GM18909 (cell line): ENCODE measurements around the gene FAS.

Experiments
- ATAC-seq: cut with Tn5 transposase; IDR thresholded peaks from one replicate; pipeline ENCODE4 v1.9.1; 2021; ENCODE audit warnings: mild to moderate bottlenecking; ENCODE audit not compliant: unreplicated experiment, poor library complexity

The FAS gene

GRCh38 chr10:88968391-88968790, 22.2 kb upstream of the FAS start:
- no peak for ATAC-seq

DNA sequence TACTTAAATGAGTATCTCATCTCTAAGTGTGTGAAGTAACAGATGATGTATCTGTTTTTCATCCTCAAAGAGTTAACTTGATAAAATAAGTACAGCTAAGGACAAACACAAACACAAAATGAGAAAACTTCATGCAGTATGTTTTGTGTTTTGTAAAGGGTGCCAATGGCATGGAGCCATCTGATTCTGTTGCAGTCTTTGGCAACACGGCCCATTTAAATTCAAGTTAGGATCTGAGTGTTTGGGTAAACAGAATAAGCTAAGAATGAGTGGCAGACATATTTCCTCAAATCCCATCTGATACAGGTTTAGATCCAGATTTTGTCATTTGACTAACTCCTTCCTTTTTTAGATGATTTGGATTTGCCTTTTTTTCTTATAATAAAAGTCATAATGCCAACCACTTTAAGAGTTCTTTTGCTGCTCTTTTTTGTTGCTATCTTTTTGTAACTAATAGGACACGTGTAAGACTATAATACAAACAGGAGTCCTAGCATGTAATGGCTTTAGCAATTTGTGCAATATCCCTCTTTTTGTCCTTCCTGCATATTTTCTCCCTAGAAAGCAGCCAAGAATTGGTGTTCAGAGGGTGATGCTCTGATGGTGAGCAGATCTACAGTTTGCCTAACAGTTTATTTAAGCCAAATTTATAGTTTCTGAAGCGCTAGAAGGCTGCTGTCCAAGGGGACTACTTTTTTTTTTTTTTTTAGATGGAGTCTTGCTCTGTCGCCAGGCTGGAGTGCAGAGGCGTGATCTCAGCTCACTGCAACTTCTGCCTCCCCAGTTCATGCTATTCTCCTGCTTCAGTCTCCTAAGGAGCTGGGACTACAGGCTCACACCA, 19.2 kb upstream of the FAS start:
- ATAC-seq: no peak

DNA sequence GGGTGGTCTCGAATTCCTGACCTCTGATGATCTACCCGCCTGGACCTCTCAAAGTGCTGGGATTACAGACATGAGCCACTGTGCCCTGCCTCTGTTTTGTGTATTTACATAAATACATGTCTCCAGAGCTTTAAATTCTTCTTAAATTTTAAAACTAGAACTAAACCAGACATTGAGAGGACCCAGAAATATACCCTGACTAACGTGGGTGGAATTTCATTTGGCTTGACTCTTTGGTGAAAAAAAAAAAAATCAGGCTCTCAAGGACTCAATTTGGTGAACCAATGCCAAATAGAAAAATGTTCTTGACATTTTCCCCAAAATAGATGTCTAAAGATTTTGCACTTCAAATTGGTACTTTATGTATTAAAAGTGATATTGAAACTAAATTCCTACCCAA, 16.6 kb upstream of the FAS start:
- ATAC-seq: no peak

DNA sequence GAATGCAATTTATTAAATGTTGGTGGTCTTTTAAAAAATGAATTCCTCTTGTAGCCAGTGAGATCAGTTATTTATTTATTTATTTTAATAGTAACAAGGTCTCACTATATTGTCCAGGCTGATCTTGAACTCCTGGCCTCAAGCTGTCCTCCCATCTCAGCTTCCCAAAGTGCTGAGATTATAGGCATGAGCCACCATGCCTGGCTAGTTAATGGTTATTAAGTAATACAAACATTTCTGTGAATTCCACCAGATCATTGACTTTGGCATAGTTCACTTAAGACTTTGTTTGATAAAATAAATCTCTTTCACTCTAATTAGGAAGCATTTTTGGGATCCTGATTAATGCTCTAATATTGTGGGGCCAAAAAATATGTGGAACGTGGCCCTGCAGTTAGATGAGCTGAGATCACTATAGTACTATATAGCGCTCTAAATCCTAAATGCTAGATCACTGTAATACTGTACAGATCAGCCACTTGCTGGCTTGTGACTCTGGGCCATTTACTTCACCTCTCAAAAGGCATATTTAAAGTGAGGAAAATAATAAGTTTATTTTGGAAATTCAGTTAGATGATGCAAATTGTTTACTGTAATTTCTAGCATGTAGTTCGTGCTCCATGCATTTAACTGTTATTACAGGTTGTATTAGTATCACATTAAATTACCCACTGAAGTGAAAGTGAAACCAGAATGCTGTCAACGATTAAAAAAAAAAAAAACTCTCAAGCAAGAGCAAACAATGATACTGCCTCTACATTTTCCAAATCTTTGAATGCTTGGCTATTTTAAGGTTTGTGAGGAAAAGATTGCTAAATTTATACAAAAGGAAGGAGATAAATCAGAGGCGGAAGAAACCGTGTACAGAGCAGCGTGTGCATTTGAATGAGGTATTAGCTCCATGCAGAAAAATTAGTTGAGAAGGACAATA, 15.9 kb upstream of the FAS start:
- no peak for ATAC-seq

- no peak for ATAC-seq
Measured at GRCh38 chr10:88975377-88975720, 15.2 kb upstream of the FAS start.

- no peak for ATAC-seq
Measured at GRCh38 chr10:88978463-88978862, 12.1 kb upstream of the FAS start.

DNA sequence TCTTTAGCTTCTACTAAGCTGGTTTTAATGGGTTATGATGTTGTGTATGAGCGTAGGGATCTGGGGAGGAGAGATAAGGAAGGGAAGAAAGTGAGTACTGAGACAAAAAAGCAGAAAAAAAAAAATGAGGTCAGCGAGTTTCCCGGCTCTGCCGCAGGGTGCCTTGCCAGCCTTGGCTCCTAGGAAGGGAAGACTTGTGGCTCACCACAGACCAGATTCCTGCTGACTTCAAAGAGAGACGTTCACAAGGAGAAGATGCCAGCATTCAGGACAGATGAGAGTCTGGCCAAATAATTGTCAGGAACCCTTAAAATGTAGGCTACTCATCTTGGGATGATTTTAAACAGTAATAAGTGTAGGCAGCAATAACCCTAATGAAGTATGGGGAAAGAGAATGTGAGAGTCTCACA, 11.4 kb upstream of the FAS start:
- no peak for ATAC-seq

- ATAC-seq: no peak
Measured at GRCh38 chr10:88979603-88980002, 11.0 kb upstream of the FAS start.

DNA sequence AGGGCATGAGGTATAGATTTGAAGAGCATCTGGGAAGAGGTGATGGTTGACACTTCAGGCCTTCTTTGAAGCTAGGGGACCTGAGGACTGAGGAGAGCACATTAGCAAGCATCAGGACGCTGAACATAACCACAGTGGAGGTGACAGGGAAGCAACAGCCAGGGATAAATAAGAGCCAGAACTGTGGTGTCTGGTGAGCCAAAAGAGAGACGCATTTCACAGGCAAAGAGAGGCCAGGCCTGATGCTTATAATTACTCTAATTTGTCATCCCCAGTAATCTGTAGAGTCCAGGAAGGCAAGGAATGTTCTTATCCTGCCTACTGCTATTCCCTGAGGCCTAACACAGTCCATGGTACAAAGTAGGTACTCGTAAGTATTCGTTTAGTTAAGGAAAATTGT, 10.4 kb upstream of the FAS start:
- no peak for ATAC-seq

GRCh38 chr10:88980800-88981199, 9.8 kb upstream of the FAS start:
- no peak for ATAC-seq

DNA sequence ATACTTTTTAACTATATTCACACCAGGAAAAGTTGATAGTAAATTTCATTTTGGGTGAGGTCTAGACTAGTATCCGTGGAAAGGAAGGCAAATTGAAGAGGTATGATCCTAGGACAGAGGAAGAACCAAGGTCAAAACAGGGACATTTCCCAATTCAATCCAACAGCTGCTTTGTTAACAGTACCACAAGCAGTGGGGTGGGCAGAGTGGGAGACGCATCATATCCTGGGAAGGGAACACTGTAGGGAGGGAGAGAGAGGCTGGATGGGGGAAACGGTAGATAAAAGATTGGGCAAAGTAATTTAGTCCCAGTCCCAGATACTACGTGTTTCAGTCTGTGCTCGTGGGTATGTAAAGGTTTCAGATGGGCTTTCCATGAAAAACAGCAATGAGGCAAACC, 9.2 kb upstream of the FAS start:
- ATAC-seq: no peak

- no peak for ATAC-seq
Measured at GRCh38 chr10:88982366-88982765, 8.2 kb upstream of the FAS start.

GRCh38 chr10:88983206-88983605, 7.4 kb upstream of the FAS start:
- ATAC-seq: no peak

- no peak for ATAC-seq
Measured at GRCh38 chr10:88983939-88984338, 6.7 kb upstream of the FAS start.

DNA sequence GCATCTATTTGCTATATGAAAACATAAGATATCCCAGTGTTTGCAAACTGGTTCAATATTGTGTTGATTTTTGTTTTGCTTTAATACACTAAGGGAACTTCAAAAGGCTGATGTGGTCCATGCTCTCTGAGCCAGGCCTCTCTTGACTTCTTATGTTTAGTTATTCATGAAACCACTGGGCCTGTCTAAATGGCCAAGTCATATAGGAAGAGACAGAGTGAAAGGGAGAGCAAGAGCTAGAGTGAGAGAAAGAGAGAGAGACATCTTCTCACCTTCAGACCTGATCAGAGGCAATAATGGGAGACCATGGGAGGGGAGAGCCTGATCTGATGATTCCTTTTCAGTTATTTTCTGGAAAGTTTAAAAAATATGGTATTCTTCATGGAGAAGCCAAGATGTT, 6.1 kb upstream of the FAS start:
- no peak for ATAC-seq

DNA sequence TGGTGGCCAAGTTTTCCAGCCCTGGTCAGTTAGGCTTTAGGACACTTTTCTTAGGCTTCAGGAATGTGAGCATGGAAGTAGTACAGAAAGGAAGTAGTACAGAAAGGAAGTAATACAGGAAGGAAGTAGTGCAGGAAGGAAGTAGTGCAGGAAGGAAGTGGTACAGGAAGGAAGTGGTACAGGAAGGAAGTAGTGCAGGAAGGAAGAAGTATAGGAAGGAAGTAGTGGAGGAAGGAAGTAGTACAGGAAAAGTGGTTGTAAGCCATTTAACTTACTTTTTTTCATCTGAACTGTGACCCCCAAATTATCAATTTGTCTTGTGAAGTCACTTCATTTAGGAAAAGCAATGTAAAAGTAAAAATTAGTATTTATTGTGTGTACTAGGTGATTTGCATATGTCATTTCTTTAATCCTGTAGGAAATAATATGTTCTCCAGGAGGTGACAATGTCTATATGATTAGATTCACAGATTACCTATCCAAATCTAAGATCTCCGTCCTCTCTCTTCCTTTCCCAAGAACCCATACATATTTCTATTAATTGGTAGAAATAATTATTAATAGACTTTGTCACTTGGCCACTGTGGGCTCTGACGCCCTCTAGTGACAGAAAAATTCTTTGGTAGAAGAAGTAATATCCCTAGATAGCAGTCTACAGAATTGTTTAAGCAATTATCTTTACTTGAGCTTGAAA, 3.9 kb upstream of the FAS start:
- no peak for ATAC-seq

- no peak for ATAC-seq
Measured at GRCh38 chr10:88987243-88987725, 3.3 kb upstream of the FAS start.

- ATAC-seq: no peak
Measured at GRCh38 chr10:88987840-88988239, 2.8 kb upstream of the FAS start.

DNA sequence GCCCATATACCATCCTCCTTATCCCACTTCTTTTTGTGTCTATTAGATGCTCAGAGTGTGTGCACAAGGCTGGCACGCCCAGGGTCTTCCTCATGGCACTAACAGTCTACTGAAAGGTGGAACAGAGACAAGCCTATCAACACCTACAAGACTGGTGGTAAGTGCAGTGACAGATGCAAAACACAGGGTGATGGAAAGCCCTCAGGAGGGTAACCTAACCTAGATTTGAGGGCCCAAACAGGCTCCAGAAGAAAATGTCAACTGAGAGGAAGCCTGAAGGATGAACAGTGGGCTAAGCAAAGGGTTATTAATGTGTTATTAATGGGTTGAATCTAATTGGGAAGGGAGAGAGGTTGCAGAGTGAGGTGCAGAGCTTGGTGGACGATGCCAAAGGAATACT, 1.2 kb upstream of the FAS start:
- no peak for ATAC-seq

DNA sequence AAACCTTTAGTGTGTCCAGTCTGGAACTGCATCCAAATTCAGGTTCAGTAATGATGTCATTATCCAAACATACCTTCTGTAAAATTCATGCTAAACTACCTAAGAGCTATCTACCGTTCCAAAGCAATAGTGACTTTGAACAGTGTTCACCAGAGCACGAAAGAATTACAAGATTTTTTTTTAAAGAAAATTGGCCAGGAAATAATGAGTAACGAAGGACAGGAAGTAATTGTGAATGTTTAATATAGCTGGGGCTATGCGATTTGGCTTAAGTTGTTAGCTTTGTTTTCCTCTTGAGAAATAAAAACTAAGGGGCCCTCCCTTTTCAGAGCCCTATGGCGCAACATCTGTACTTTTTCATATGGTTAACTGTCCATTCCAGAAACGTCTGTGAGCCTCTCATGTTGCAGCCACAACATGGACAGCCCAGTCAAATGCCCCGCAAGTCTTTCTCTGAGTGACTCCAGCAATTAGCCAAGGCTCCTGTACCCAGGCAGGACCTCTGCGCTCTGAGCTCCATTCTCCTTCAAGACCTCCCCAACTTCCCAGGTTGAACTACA, 694 bp upstream of the FAS start:
- ATAC-seq: peak; percentile 13
